Measurements from ENCODE around the gene TMEM132A. TPM values are rescaled to one million over a fixed set of nuclear protein-coding genes. Genes with fewer than 3 reads are reported as not detected.

Gene TMEM132A
- total and polyA plus RNA-seq, 4 donors: 0.60 to 1.6 (median 1.1) TPM

DNA sequence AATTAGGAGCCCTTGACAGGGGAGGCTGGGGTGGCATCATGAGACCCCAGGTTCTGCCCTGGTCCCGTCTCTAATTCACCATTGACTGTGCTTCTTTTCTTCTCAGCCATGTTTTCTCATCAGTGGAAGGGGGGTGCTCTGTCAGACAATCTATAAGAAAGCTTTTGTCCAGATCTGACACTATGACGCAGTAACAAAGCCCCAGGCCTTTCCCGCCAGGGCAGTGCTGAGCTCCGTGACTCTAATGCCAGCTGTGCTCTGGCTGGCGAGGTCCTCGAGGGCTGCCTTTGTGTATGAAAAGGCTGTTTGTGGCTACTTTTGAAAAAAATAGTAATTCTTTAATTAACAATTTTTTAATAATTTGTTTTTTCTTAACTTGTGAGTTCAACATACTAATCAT is 50.5 kb downstream of the TMEM132A start:
- Histone ChIP-seq H3K36me3 (ENCODE audit: control insufficient read depth in 4 of 4, insufficient read depth in 3 of 4, low read depth in 1 of 4, low read length in 3 of 4) (no peaks in the 10 kb centered on the region), H3K27ac (ENCODE audit: low read depth in 1 of 2, low read length in 2 of 2) (no peak overlapping the region), H3K4me1 (ENCODE audit: control insufficient read depth in 4 of 4, insufficient read depth in 4 of 4, low read length in 3 of 4) (no peaks in the 10 kb centered on the region), H3K27me3 (ENCODE audit: control insufficient read depth in 4 of 4, insufficient read depth in 4 of 4, low read length in 3 of 4) (no peaks in the 10 kb centered on the region), H3K9ac (ENCODE audit: low read depth in 1 of 2, low read length in 2 of 2) (no peak overlapping the region), H3K9me3 (ENCODE audit: control insufficient read depth in 4 of 4, low read length in 3 of 4) (no peaks in the 10 kb centered on the region), H3K4me3 (ENCODE audit: low read depth in 1 of 3, low read length in 3 of 3) (no peak overlapping the region)
- TF ChIP-seq HNF4G (IDR thresholded peaks at IDR 0.05) (no peak), FOXA1 (IDR thresholded peaks at IDR 0.05) (no peak), NR2F2 (IDR thresholded peaks at IDR 0.05) (no peak), REST (IDR thresholded peaks at IDR 0.05) (no peak), SP1 (IDR thresholded peaks at IDR 0.05) (no peak), HNF4A (conservative IDR thresholded peaks at IDR 0.05) (no peak), GABPA (IDR thresholded peaks at IDR 0.05 in 1 of 2, conservative IDR thresholded peaks at IDR 0.05 in 1 of 2) (no peak), RAD21 (IDR thresholded peaks at IDR 0.05) (no peak), ATF3 (IDR thresholded peaks at IDR 0.05) (no peak), JUND (IDR thresholded peaks at IDR 0.05) (no peak), EGR1 (IDR thresholded peaks at IDR 0.05; ENCODE audit: low read depth in 2 of 2) (no peak), RXRA (IDR thresholded peaks at IDR 0.05) (no peak), FOXA2 (IDR thresholded peaks at IDR 0.05) (no peak)
- TF ChIP-seq, protein P1, sequence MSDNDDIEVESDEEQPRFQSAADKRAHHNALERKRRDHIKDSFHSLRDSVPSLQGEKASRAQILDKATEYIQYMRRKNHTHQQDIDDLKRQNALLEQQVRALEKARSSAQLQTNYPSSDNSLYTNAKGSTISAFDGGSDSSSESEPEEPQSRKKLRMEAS (IDR thresholded peaks at IDR 0.05): no peak
- no peak for DNase-seq (ENCODE audit: low spot score)
- 93% methylated on average over 6 of the region's 6 CpGs for WGBS

- H3K27ac ChIP-seq (ENCODE audit: low read depth in 1 of 2, low read length in 2 of 2): no peak overlapping the region
Observed at GRCh38 chr11:60977224-60977623, 53.0 kb downstream of the TMEM132A start.

More at GRCh38 chr11:60977224-60977623, 53.0 kb downstream of the TMEM132A start:
- Histone ChIP-seq H3K4me1 (ENCODE audit: control insufficient read depth in 4 of 4, insufficient read depth in 4 of 4, low read length in 3 of 4) (no peaks in the 10 kb centered on the region), H3K27me3 (ENCODE audit: control insufficient read depth in 4 of 4, insufficient read depth in 4 of 4, low read length in 3 of 4) (peaks cover 0 to 2% (median 0%) of the 10 kb centered on the region in 4 donors), H3K4me3 (ENCODE audit: low read depth in 1 of 3, low read length in 3 of 3) (no peak overlapping the region), H3K9me3 (ENCODE audit: control insufficient read depth in 4 of 4, low read length in 3 of 4) (no peaks in the 10 kb centered on the region), H3K9ac (ENCODE audit: low read depth in 1 of 2, low read length in 2 of 2) (no peak overlapping the region), H3K36me3 (ENCODE audit: control insufficient read depth in 4 of 4, insufficient read depth in 3 of 4, low read depth in 1 of 4, low read length in 3 of 4) (no peaks in the 10 kb centered on the region)
- TF ChIP-seq RAD21 (IDR thresholded peaks at IDR 0.05): no peak
- TF ChIP-seq, protein P2, sequence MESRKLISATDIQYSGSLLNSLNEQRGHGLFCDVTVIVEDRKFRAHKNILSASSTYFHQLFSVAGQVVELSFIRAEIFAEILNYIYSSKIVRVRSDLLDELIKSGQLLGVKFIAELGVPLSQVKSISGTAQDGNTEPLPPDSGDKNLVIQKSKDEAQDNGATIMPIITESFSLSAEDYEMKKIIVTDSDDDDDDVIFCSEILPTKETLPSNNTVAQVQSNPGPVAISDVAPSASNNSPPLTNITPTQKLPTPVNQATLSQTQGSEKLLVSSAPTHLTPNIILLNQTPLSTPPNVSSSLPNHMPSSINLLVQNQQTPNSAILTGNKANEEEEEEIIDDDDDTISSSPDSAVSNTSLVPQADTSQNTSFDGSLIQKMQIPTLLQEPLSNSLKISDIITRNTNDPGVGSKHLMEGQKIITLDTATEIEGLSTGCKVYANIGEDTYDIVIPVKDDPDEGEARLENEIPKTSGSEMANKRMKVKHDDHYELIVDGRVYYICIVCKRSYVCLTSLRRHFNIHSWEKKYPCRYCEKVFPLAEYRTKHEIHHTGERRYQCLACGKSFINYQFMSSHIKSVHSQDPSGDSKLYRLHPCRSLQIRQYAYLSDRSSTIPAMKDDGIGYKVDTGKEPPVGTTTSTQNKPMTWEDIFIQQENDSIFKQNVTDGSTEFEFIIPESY (IDR thresholded peaks at IDR 0.05): no peak
- no peak for TF ChIP-seq ATF3 (IDR thresholded peaks at IDR 0.05)
- TF ChIP-seq REST (IDR thresholded peaks at IDR 0.05): no peak
- TF ChIP-seq JUND (IDR thresholded peaks at IDR 0.05): no peak
- no peak for TF ChIP-seq TAF1 (conservative IDR thresholded peaks at IDR 0.05)
- TF ChIP-seq GABPA (IDR thresholded peaks at IDR 0.05 in 1 of 2, conservative IDR thresholded peaks at IDR 0.05 in 1 of 2): no peak
- TF ChIP-seq, protein P1 (IDR thresholded peaks at IDR 0.05): no peak
- no peak for TF ChIP-seq FOXA1 (IDR thresholded peaks at IDR 0.05)
- TF ChIP-seq, protein P3, sequence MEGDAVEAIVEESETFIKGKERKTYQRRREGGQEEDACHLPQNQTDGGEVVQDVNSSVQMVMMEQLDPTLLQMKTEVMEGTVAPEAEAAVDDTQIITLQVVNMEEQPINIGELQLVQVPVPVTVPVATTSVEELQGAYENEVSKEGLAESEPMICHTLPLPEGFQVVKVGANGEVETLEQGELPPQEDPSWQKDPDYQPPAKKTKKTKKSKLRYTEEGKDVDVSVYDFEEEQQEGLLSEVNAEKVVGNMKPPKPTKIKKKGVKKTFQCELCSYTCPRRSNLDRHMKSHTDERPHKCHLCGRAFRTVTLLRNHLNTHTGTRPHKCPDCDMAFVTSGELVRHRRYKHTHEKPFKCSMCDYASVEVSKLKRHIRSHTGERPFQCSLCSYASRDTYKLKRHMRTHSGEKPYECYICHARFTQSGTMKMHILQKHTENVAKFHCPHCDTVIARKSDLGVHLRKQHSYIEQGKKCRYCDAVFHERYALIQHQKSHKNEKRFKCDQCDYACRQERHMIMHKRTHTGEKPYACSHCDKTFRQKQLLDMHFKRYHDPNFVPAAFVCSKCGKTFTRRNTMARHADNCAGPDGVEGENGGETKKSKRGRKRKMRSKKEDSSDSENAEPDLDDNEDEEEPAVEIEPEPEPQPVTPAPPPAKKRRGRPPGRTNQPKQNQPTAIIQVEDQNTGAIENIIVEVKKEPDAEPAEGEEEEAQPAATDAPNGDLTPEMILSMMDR (IDR thresholded peaks at IDR 0.05; ENCODE audit: low read depth, low read length, missing input control): no peak
- TF ChIP-seq YY1 (IDR thresholded peaks at IDR 0.05): no peak
- TF ChIP-seq EGR1 (IDR thresholded peaks at IDR 0.05; ENCODE audit: low read depth in 2 of 2): no peak
- TF ChIP-seq SP1 (IDR thresholded peaks at IDR 0.05): no peak
- no peak for TF ChIP-seq RXRA (IDR thresholded peaks at IDR 0.05)
- no peak for TF ChIP-seq HNF4A (conservative IDR thresholded peaks at IDR 0.05)
- no peak for TF ChIP-seq HNF4G (IDR thresholded peaks at IDR 0.05)
- no peak for TF ChIP-seq NR2F2 (IDR thresholded peaks at IDR 0.05)
- WGBS: 87% methylated on average over 4 of the region's 4 CpGs
- no peak for DNase-seq (ENCODE audit: low spot score)
